HG03520 (cell line): ENCODE results near the gene TFG.
"Not testable (repeated sequence)": the region's sequence is repeated elsewhere in the genome, so short reads cannot be mapped to it uniquely, and the experiment has no call there.

Experiments used
- ATAC-seq: cut with Tn5 transposase; IDR thresholded peaks from one replicate; pipeline ENCODE4 v1.9.1; 2021; ENCODE audit warnings: mild to moderate bottlenecking, moderate library complexity; ENCODE audit not compliant: unreplicated experiment

TFG gene

DNA sequence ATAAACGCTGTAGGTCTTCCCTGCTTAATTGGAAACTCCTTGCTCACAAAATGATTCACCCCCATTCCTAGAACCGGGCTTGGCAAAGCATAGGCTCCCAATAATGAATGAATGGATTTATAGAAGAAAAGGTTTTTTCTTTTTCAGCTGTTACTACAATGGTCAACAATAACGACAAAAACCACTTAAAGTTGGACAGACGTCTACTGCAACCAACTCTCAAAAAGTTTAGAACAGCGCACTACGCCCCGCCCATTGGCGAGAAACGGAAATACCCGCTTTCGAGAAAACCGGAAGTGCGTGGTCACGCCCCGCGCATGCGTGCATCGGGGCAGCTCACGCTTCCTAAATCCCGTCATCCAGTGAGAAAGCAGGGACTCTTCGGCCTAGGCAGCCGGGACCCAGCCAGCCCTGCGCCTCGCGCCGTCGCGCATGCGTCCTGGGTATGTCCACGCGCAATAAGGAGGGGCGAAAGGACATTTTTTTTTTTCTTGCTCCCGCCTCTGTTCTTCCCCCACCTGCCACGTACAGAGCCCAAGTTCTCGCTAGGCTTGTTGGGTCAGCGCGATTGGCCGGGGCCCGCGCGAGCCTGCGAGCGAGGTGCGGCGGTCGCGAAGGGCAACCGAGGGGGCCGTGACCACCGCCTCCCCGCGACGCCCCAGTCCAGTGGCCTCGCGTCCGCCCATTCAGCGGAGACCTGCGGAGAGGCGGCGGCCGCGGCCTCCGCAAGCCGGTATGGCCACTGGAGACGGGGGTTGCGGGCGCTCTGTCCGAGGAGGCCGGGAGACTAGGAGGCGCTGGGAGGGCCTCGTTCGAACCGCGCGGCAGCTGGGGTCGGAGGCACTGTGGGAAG, at the start of gene TFG:
TFG (plus strand) TSS at position 506 of the 853 bp plus-strand sequence. CDS start 4,192 bp downstream, outside the sequence.
- ATAC-seq = peak; percentile 91

DNA sequence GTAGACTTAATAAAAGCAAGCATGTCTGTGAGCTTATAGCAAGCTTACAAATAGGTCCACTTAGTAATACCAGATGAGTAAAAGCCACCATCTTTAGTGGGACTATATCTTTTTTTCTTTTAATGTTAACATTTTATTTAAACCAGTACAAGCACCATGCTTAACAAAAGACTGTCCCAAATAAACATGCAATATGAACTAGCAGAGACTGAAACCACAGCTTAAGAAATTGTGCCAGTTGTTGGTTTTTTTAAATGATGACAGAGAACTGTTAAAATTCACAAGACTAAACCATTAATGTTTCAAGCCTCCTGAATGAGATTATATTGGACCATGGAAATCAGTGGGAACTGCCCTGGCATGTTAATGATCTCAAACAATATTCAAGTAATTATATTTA, 48.0 kb upstream of the TFG start:
- ATAC-seq = not testable (repeated sequence)

DNA sequence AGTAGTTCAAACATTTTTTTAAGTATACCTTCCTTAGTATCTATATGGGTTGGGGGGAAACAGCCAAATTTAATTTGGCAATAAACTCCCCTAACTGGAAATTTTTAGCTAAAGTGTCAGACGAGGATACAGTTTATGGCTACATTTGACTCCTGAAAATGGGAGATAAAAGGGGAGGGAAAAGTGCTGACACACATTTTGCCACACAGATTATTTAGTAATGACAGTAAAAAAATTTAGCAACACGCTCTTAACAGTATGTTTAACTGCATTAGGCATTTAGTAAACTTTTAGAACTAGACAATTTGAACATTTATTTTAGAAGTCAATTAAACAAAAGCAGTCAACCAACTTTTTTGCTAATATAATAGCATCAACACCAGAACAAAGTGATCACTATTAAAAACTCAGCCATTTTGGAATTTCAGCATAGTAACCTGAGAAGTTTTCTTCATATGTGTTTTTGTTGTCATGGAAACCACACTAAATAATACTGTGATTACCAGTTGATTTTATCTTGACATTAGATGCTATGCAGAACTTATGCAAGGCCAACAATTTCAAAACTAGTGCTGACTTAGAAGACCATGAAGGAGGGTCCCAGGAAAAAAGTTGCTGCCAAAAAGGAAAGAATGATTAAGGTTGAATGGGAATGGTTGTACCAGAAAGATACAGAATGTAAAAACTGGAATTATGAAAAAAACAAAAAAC, 47.0 kb upstream of the TFG start:
- ATAC-seq = no peak

DNA sequence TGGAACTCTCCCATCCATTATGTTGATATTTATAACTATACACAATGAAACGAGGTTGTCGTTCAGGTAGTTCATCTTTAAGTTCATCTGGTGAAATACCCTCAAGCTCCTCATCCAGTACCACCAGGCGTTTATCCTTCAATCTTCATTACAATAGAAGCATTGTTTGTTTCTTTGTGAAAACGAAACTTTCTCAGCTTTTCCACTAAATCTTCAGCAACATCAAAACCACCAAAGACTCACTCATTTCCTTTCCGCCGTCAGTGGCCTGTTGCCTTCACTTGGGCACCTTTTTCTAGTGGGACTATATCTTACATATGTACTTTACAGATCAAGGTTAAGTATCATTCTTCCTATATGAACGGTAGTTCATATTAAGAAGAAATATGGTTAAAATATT, 44.1 kb upstream of the TFG start:
- no peak for ATAC-seq

DNA sequence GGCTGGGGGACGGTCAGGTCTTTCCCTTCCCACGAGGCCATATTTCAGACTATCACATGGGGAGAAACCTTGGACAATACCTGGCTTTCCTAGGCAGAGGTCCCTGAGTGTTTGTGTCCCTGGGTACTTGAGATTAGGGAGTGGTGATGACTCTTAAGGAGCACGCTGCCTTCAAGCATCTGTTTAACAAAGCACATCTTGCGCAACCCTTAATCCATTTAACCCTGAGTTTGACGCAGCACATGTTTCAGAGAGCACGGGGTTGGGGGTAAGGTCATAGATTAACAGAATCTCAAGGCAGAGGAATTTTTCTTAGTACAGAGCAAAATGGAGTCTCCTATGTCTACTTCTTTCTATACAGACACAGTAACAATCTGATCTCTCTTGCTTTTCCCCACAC, 42.6 kb upstream of the TFG start:
- ATAC-seq = not testable (repeated sequence)

DNA sequence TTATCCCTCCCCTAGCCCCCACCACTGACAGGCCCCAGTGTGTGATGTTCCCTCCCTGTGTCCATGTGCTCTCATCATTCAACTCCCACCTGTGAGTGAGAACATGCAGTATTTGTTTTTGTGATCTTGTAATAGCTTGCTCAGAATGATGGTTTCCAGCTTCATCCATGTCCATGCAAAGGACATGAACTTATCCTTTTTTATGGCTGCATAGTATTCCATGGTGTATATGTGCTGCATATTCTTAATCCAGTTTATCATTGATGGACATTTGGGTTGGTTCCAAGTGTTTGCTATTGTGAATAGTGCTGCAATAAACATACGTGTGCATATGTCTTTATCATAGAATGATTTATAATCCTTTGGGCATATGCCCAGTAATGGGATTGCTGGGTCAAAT, 42.0 kb upstream of the TFG start:
- not testable (repeated sequence) for ATAC-seq

DNA sequence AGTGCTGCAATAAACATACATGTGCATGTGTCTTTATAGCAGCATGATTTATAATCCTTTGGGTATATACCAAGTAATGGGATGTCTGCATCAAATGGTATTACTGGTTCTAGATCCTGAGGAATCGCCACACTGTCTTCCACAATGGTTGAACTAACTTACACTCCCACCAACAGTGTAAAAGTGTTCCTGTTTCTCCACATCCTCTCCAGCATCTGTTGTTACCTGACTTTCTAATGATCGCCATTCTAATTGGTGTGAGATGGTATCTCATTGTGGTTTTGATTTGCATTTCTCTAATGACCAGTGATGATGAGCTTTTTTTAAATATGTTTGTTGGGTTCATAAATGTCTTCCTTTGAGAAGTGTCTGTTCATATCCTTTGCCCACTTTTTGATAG, 38.3 kb upstream of the TFG start:
- ATAC-seq = not testable (repeated sequence)

DNA sequence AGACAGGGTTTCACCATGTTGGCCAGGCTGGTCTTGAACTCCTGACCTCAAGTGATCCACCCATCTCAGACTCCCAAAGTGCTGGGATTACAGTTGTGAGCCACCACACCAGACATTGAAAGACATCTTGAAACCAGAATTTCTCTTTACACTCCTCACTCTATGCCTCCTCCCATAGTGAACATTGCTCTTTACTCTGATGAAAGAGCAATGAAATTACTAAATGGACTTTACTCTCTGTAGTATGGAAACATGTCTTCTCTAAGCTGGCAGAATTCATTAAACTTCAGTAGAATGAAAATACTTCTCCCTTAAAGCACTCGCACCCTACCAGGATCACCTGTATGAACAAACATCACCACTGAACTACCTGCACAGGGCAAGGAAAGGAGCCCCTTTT, 27.8 kb upstream of the TFG start:
- ATAC-seq = no peak

DNA sequence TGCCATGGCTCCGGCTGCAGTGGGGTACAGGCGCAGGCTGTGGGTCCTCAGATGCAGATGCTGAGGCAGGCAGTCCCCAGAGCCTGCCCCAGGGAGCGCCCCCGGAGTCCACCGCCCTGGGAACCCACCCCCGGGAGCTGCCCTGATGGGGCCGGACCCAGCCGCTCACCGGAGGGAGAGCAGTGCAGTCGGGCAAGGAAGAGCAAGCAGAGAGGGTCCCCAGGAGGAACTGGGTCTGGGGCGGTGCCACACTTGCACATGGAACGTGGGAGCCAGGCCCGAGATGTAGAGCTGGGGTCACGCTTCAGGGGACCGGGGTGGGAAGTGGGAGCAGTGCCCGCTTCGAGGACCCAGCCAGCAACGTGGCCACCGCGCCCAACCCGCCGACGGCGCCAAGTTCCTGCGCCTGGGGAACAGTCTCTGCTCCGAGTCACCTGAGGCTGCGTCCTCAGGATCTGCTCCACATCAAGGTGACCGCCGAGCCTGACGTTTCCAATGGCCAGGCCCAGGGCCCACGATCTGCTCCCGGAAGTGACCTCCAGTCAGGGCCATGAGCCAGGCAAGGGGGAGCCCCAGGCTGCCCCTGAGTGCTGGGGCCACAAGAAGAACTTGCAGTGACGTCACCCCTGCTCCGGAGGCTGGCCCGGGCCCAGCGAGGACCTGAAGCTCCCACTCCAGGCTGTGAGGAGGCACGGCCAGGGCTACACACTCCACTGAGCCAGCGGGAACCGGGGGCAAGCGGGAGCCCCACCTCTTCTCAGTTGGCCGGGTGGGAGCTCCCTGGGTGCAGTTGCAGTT, 27.0 kb upstream of the TFG start:
- ATAC-seq = no peak

DNA sequence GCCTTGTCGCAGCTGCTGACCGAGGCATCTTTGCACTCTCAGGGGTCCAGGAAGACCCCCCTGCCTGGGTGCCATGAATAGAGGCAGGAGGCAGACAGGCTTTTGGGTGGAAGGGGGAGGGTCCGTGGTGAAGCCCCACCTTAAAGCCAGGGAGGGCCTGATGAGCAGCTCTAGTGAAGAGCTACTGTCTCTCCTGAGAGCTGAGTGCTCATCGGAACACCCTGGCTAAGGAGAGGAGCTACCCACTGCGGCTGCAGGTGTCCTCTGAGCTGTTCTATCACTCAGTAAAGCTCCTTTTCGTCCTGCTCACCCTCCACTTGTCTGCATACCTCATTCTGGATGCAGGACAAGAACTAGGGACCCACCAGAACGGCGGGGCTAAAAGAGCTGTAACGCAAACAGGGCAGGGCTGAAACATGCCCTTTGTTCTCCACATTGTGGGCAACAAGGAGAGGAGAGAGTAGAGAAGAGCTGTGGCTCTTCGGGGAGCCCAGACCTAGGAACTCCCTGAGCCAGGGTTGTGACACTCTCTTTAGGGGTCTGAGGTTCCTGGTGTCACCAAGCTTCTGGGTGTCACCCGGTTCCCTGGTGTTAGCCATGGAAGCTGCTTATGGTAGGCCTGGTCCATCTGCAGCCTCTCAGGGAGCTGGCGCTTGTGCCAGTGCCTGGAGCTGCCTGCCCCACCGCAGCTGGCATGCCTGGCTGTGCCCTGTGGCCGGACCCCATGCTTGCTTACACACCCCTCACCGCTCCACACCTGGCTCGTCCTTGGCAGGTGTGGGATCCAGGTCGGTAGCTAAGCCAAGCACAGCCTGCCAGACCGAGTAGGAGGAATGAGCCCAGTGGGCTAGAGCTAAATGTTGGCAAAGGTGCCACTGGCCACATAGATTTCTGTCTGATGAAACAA, 26.2 kb upstream of the TFG start:
- ATAC-seq = no peak

DNA sequence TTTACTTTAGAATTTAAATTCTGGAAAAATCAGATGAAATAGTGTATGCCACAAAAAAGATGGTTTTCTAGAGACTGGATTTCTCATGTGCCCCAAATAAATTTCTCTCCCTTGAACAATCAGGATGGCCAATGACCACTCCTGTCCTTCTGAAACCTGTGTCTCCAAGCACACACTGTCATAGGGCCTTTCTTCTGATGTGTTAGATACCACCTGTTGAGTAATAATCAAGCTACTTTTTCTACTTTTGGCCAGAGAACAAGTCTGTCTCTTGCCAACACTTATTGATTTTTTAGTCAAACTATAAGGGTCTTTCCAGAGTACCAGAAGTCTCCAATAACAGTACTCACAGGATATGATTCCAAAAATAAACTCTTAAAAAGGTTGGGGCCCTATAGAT, 16.1 kb upstream of the TFG start:
- no peak for ATAC-seq

DNA sequence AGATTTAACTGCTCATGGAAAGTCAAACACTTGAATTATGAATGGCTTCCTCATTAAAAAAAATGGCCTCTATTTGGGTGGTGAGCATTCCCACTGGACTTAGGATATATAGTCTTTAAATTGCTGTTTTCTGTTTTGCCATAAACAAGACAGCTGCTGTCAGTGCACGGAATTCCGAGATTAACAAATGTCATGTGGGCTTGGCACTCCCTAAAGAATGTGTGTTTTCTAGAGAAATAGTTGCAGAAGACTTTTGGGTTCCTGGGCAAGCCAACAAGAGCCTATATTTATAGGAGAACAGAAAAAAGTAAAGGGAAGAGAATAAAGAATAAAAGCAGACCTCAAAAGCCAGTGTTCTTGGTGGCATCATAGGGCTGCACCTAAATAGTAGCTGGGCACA, 13.6 kb upstream of the TFG start:
- ATAC-seq = no peak

DNA sequence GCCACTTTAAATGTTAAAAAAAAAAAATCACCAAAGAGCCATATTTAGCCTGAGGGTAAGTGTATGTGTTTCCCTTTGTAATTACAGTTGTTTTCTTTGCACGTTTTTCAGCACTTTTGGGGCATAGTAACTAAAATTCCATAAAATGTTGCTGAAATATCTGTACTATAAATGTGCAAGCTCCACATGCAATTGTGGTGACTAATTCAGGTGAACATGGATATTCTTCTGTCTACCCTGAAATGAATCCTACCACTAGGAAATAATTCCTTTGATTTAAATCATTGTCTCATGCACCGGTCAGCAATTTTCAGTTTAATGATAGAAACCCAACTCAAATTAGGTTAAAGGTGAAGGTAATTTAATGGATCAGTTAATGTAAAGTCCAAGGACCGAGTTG, 13.1 kb upstream of the TFG start:
- ATAC-seq = no peak

DNA sequence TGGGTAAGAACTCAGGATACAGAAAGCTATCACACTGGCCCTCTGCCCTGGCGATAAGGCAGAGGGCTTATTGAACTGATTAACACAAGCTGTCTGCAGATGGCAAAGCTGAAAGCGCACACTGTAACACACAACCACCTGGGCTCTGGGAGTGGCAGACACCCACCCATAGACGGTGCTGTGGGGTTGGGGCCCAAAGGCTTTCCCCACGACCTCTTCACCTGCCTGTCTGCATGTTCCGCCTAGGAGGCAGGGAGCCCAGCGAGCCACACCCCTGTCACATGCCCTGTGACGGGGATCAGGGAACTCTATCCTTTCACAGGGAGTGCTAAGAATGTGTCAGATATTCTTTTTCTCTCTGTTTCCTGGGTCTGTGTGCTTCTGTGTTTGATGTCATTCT, 12.1 kb upstream of the TFG start:
- no peak for ATAC-seq

DNA sequence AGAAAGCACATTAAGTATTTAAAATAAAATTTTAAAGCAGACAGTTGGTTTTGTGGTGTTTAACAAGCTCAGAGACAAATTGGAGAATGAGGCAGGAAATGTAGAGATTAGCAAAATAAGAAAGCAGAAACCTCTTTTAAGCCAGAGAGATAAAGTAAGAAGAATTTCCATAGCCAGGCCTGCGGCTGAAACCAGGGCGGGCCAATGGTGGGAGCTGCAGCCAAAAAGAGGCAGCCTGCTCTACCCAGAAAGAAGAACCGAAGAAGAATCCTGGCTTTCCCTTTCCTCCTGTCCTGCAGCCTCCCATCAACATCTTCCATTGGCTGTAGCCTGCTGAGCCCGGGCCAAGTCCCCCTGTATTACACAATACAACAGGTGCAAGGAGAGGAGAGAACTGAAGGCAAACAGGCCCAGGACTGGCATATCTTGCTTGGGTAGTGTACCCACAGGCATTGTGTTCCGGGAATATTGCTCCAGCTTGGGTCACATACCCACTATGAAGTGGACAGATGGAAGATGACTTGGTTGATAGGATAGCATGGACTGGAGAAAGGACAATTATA, 11.5 kb upstream of the TFG start:
- no peak for ATAC-seq

DNA sequence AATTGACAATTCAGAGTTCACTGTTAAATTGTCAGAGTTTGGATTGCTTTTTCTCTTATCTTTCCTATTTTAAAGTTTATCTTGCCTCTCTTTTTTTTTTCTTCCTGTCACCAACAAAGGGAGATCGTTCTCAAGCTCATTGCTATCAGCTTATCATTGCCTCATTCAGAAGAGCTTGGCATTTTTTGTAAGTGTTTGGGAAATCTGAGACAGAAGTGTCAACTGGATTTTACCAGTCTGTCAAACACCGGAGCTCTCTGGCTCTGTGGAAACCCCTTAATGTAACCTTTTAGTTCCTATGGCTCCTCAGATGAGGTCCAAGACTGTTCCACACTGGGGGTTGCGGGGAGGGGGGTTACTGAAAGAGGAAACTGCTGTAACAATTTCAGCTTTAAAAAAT, 10.6 kb upstream of the TFG start:
- no peak for ATAC-seq

DNA sequence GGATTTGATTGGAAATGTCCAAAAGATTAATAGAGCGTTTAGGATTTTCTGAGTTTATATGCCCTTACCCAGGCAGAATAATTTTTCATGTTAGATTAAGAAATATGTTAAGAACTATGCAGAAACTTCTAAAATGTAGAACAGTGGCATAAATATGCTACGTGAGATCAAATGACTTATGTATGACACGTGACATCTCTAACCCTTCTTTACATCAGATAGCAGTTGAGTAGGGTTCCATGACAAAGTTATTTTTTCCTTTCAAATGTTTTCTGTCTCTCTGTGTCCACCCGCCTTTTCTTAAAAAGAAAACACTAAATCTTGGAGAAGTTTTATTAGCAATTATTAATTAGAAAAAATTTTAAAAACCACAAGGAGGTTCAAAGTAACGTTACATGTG, 8.6 kb upstream of the TFG start:
- ATAC-seq = no peak

DNA sequence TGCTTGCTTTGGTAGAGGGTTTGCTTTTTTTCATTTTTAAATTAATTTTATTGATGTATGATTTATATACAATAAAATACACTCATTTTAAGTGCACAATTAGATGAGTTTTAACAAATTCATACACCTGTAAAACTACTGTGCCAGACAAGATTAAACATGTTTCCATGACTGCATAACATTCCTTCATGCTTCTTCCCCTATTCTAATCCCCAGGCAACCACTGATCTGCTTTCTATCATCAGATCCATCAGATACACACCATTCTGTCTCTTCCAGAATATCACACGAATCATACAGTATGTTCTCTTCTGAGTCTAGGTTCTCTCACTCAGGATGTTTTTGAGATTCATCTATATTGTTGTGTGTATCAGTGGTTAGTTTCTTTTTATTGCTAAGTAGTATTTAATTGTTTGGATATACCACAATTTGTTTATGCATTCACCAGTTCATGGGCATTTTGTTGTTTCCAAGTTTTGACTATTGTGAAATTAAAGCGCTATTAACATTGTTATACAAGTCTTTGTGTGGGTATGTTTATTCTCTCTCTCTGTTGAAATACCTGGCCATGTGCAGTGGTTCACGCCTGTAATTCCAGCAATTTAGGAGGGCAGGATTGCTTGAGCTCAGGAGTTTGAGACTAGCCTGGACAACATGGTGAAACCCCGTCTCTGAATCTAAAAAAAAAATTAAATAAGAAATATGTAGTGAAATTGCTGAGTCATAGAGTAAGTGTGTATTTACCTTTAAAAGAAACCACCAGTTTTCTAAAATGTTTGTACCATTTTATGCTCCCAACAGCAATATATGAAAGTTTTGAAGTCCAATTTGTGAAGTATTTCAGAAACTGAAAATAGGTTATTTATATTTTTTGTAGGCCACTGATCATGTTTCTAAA, 7.0 kb upstream of the TFG start:
- ATAC-seq = no peak

DNA sequence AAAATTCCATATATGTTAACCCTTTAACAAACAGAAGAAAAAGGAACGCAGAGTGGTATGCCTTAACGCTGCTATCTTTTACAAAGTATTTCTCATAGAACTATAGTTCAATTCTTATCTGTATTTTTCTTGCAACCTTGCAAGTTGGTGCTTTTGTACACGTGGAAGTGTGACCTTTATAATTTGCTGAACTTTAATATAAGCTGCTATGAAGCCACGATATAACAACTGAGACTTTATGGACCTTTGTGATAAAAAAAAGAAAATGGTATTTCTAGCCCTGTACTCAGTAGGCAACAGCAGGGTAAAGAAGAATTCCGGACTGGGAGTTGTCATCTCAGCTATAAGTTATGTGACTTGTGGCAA, 6.3 kb upstream of the TFG start:
- no peak for ATAC-seq
